Measurements from ENCODE around the gene LIPC.

GRCh38 chr15:58575045-58575786 lies 143.4 kb downstream of the LIPC start:
- TF ChIP-seq POLR2AphosphoS5 (IDR thresholded peaks at IDR 0.05) (no peak), CTCF (IDR thresholded peaks at IDR 0.05) (no peak), EP300 (IDR thresholded peaks at IDR 0.05) (no peak), POLR2A (IDR thresholded peaks at IDR 0.05) (no peak)

All from sigmoid colon (tissue), 4 donors.